ENCODE measurements around the gene AGXT.
A peak's percentile ranks its signal among the peaks of the same experiment; 100 is the strongest.

AGXT gene

GRCh38 chr2:240898108-240898730 lies 29.6 kb downstream of the AGXT start:
- Histone ChIP-seq H3K4me3 (ENCODE audit: severe bottlenecking) (no peak overlapping the region), H3K27me3 (ENCODE audit: insufficient read depth, poor library complexity, severe bottlenecking) (no peaks in the 10 kb centered on the region), H3K27ac (ENCODE audit: poor library complexity, severe bottlenecking) (no peak overlapping the region), H3K4me1 (ENCODE audit: insufficient read depth, poor library complexity, severe bottlenecking) (no peaks in the 10 kb centered on the region), H3K9me3 (ENCODE audit: severe bottlenecking) (no peaks in the 10 kb centered on the region), H3K36me3 (ENCODE audit: low read depth) (no peaks in the 10 kb centered on the region)
- ATAC-seq (ENCODE audit: low read depth) (peak; percentile 38; the same call in 1 of the 3 replicates), DNase-seq (ENCODE audit: low spot score) (no peak)
- TF ChIP-seq CTCF (IDR thresholded peaks at IDR 0.05; ENCODE audit: poor library complexity, severe bottlenecking) = no peak

- Histone ChIP-seq H3K4me3 (ENCODE audit: severe bottlenecking) (no peak overlapping the region), H3K36me3 (ENCODE audit: low read depth) (no peaks in the 10 kb centered on the region), H3K9me3 (ENCODE audit: severe bottlenecking) (no peaks in the 10 kb centered on the region), H3K27ac (ENCODE audit: poor library complexity, severe bottlenecking) (no peak overlapping the region), H3K27me3 (ENCODE audit: insufficient read depth, poor library complexity, severe bottlenecking) (no peaks in the 10 kb centered on the region), H3K4me1 (ENCODE audit: insufficient read depth, poor library complexity, severe bottlenecking) (no peaks in the 10 kb centered on the region)
- TF ChIP-seq CTCF (IDR thresholded peaks at IDR 0.05; ENCODE audit: poor library complexity, severe bottlenecking) = no peak
- DNase-seq (ENCODE audit: low spot score) (no peak), ATAC-seq (ENCODE audit: low read depth) (peak; percentile 17; the same call in 1 of the 3 replicates)
These were observed 30.3 kb downstream of the AGXT start for GRCh38 chr2:240898731-240899467.

- H3K4me1 ChIP-seq (ENCODE audit: insufficient read depth, poor library complexity, severe bottlenecking) = no peaks in the 10 kb centered on the region
These were observed 30.8 kb downstream of the AGXT start for GRCh38 chr2:240899468-240899865.

GRCh38 chr2:240900141-240900860 lies 31.7 kb downstream of the AGXT start:
- Histone ChIP-seq H3K9me3 (ENCODE audit: severe bottlenecking) (no peaks in the 10 kb centered on the region), H3K4me1 (ENCODE audit: insufficient read depth, poor library complexity, severe bottlenecking) (no peaks in the 10 kb centered on the region), H3K27me3 (ENCODE audit: insufficient read depth, poor library complexity, severe bottlenecking) (no peaks in the 10 kb centered on the region), H3K4me3 (ENCODE audit: severe bottlenecking) (no peak overlapping the region), H3K36me3 (ENCODE audit: low read depth) (no peaks in the 10 kb centered on the region), H3K27ac (ENCODE audit: poor library complexity, severe bottlenecking) (no peak overlapping the region)
- no peak for DNase-seq (ENCODE audit: low spot score)
- no peak for TF ChIP-seq CTCF (IDR thresholded peaks at IDR 0.05; ENCODE audit: poor library complexity, severe bottlenecking)
- ATAC-seq (ENCODE audit: low read depth) = no peak

More at GRCh38 chr2:240899468-240899865, 30.8 kb downstream of the AGXT start:
- Histone ChIP-seq H3K27me3 (ENCODE audit: insufficient read depth, poor library complexity, severe bottlenecking) (no peaks in the 10 kb centered on the region), H3K36me3 (ENCODE audit: low read depth) (no peaks in the 10 kb centered on the region), H3K9me3 (ENCODE audit: severe bottlenecking) (no peaks in the 10 kb centered on the region), H3K27ac (ENCODE audit: poor library complexity, severe bottlenecking) (no peak overlapping the region), H3K4me3 (ENCODE audit: severe bottlenecking) (no peak overlapping the region)
- DNase-seq (ENCODE audit: low spot score) (no peak), ATAC-seq (ENCODE audit: low read depth) (no peak)
- TF ChIP-seq CTCF (IDR thresholded peaks at IDR 0.05; ENCODE audit: poor library complexity, severe bottlenecking) = no peak

Data from RWPE2 (cell line).